IPS DF 19.7 (cell line): ENCODE results near the gene TMCC1.
"Not testable (repeated sequence)": the region's sequence is repeated elsewhere in the genome, so short reads cannot be mapped to it uniquely, and the experiment has no call there.

Source experiments
- DNase-seq: peaks from one replicate; pipeline ENCODE4 v3.0.0-alpha.2; 2013; ENCODE audit warnings: low read depth, low spot score

TMCC1 gene

DNA sequence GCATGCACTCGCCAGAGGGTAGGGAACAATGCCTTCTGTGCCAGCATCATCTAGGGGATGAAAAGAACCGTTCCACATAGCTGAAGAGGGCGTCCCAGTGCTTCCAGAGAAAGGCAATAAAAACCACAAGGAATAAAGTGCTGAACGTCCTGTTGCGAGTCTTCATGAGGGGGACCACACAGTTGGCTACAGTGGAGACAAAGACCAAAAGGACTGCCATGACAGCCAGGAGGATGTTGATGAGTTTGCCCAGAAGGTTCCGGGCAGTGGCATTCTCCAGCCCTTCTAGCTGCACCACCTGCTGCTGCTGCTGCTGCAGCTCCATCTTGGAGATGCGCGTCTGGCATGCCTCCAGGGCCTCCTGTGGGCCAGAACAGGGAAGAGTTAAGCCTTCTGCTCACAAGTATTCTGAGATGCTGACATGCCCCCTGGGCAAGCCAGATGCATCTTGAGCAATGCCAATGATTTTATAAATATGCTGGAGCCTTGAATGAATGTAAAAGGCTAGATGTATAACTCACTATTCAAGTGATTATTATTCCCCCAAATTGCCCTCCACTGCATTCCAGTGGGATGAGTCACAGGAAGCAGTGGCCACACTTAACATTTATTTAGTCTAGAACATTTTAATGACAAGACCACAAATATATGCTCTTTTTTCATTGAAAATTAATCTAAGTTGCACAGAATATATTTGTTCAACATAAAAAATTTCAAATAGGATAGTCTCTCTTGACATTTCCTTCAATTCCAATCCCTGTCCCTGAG, 241.9 kb downstream of the TMCC1 start:
- no peak for DNase-seq

DNA sequence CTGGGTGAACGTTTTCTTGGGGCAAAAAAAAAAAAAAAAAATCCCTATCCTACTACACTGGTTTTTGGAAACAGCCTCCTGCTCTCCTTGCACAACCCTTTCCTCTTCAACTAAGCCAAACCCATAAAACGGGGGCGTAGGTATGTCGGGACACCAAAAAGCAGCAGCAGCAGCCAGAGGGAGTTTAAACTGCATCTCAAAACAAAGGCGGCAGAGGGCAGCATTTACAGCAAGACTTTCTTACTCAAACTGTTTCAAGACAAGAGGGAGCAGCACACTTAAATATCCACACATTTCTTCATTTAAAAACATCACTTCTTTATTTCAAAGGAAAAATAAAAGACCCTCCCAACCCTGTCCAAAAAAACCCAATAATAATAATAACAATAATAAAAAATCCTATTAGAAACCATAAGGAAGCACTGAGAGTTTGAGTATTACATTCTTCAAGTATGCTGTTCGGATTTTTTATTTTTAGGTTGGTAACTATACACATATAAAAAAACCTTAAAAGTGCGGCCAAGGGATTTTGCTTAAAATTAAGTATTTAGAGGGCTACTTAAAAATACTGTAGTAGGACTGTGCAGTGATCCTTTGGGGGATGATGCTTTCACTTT, 243.1 kb downstream of the TMCC1 start:
- DNase-seq = no peak

DNA sequence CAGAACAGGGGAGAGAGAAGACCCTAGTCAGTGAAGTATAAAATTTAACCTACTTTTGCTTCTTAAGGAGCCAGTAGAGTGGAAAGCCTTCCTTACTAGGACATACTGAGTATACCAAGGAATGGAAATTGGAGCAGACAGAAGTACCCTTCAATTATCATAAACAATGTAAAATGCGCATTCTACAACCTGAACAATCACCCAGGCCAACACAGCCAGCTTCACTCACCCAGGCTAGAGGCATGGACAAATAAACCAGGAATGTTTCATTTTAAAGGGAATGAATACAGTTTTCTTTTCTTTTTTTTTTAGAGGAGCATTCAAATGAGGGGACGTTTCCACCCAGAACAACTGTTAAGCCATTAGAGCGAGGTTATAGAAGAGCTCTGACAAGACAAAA, 245.1 kb downstream of the TMCC1 start:
- no peak for DNase-seq

DNA sequence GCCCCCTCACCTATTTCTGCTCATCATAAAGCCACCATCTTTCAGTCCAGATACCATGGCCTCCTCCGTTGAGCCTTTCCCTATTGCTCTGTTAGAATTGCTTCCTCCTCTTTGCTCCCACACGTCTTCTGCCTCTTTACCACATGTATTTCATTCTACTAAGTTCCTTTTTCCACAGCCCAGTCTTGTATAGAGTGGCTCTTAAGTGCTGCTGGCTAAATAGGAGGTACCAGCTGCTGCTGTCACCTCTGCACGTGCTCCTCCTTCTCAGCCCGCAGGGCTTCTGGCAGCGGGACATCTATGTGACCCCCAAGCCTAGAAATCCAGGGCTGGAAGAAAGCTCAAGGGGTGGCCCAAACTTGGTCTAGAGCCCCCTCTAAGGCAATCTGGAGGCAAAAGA, 248.2 kb downstream of the TMCC1 start:
- DNase-seq = no peak

DNA sequence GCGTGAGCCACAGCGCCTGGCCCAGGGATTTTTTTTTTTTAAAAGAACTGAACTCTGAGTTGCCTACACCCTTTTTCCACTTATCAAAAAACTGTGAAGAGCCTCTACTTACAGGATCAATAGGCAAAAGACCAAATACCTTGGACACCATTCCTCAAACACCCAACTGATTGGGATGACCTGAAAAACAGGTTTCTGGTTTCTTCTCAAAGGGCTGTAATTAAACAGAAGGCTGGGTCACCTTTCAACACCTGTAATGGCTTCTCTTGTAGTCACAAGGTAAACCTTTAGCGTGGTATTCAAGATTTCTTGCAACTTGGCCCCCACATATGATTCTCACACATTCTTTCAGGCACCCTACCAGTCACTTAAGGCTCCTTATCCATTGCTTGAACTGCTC, 248.7 kb downstream of the TMCC1 start:
- no peak for DNase-seq

DNA sequence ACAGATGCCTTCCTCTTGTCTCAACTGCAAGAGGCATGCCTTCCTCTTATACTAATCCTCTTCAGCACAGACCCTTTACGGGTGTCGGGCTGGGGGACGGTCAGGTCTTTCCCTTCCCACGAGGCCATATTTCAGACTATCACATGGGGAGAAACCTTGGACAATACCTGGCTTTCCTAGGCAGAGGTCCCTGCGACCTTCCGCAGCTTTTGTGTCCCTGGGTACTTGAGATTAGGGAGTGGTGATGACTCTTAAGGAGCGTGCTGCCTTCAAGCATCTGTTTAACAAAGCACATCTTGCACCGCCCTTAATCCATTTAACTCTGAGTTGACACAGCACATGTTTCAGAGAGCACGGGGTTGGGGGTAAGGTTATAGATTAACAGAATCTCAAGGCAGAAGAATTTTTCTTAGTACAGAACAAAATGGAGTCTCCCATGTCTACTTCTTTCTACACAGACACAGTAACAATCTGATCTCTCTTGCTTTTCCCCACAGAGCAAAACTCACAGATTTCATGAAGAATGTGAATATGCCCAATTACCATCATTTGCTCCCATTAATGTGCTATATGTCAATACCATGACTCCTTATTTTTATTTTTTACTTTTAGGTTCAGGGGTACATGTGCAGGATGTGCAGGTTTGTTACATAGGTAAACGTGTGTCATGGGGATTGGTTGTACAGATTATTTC, 251.8 kb downstream of the TMCC1 start:
- not testable (repeated sequence) for DNase-seq

DNA sequence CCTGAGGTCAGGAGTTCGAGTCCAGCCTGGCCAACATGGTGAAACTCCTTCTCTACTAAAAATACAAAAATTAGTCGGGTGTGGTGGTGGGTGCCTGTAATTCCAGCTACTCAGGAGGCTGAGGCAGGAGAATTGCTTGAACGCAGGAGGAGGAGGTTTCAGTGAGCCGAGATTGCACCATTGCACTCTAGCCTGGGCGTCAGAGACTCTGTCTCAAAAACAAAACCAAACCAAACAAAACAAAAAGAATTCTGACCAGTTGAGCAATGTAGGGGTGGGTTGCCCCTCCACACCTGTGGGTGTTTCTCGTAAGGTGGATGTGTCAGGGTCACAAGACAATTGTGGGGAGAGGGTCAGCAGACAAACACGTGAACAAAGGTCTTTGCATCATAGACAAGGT, 252.5 kb downstream of the TMCC1 start:
- DNase-seq = not testable (repeated sequence)

DNA sequence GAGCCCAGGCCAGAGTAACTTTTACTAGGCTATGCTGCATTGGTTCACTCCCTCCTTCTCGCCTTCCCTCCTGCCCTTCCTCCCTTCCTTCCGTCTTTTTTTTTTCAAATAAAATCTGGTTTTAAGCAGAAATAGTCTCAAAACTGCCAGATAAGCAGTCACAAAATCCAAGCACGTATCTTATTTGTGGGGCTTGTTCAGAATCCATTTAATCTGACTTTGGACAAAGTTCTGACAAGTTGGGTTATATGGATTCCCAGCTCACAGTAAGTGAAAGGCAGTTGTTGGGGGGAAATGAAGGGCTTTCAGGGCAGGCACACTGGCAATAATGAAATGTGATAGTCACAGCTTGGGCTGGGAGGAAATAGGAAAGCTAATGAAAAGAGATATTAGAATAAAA, 255.0 kb downstream of the TMCC1 start:
- no peak for DNase-seq

DNA sequence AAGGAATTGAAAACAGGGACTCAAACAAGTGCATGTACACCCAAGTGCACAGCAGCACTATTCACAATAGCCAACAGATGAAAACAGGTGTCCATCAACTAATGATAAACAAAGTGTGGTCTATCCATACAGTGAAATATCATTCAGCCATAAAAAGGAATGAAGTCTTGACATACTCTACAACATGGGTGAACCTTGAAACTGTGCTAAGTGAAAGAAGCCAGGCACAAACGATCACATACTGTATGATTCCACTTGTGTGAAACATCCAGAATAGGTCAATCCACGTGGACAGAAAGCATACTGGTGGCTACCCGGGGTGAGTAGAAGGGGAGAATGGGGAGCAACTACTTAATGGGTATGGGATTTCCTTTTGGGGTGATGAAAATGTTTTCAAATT, 257.4 kb downstream of the TMCC1 start:
- no peak for DNase-seq

DNA sequence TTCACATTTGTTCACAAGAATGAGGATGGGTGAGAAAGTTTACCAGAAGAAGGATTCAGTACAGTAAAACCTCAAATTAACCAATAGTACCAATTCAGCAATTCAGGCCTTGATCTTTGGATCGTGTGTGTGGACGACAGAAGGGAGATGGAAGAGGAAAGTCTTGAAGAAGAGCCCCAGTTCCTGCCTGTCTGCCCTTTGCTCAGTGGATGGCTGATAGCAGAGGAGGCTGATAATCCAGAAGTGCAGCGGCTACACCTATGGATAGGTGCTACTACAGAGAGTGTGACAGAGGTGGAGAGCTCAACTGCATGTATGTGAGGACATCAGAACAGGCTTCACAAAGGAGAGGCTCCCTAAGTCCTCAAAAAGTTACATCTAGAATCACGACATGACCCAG, 257.9 kb downstream of the TMCC1 start:
- no peak for DNase-seq

DNA sequence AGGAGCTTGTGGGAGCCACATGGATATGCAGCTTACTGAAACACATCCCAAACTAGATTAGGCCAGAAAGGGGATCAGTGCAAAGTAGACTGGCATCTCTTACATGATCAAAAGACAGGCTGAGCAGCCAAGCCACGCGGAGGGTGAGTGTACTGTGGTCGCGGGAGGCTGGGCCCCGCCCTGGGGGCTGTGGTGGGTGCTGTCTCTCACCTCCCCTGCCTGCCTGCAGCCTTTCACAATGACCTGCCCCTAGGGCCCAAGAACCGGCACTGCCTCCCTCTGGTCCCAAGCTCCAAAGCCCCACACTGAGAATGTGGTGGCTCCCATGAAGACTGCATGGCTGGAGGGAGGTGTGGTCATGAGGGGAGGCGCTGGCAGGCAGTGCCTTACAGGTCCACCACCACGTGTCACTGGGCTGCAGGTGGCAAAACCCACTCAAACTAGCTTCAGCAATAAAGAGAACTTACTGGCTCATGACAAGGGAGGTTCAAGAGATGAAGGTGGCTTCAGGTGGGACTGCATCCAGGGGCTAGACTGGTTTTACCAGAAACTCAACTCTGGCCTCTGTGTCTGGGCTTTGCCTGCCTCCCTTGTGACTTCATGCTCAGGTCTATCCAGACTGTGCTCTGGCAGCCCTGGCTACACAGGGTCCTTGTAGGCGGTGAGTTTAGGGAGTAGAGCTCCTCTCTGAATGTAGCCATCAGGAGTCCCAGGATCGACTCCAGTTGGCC, 259.6 kb downstream of the TMCC1 start:
- DNase-seq = no peak

DNA sequence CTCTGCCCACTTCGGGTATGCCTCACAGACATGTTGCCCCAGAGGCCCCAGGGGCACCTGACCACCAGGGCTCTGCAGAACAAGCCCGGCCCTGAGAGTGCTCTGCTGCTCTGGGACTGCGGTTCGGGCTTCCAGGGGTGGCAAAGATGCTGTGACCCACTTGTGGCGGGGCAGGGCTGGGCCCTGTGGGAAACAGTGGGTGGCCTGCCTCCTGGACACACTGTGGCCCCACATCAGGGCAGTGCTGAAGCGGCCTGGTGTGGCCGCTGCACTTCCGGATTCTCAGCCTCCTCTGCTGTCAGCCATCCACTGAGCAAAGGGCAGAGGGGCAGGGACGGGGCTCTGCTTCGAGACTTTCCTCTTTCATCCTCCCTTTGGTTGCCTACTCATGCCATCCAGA, 260.5 kb downstream of the TMCC1 start:
- no peak for DNase-seq

DNA sequence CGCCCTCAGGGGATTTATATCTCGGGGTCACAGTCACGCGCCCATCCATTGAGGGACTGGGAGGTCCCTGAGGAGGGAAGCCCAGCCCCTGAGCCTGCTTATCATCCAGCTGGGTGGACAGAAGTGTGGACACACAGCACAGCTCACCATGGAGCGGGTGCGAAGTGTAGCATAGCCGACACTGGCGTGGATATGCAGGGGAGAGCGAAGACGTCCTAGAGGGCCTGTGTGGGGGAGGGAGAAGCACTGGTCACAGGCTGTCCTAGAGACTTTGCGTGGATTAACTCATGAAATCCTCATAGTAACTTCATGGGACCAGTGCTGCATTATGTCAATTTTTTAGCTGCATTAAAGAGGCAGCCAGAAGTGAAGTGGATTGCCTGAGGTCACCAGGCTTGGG, 261.0 kb downstream of the TMCC1 start:
- no peak for DNase-seq

DNA sequence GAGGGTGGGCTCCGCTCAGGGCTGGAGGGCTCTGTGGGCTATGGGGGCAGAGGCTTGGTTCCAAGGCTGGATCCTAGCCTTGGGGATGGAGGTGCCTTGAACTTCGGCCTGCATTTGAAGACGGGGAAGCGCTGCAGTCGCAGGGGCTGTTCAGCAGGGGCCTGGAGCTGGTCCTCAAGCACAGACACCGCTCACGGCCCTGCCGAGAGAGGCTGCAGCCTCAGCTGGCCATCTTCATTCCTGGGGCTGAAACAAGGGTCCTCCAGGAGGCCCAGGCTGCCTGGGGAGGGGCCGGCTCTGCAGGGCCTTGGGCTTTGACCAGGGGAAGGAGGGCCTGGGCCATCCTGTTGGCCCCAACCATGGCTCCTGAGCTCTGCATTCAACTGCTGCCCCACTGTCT, 261.5 kb downstream of the TMCC1 start:
- DNase-seq = no peak

DNA sequence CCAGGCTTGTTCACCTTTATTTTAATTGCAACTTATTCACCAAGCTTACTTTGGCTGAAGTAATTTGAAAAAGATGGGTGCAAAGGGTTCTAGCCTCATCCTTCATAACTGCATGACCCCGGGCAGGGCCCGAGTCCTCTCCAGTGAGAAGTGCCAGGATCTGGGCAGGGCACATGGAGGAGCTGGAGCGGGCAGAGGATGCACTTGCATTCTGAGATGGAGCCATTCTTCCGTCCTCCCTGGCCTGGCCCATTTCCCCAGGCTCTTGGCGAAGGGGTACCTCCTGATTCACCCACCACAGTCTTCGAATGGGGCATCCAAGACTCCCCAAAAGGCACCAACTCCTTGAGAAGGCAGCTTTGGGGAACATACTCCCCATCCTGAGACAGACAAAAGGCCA, 264.5 kb downstream of the TMCC1 start:
- no peak for DNase-seq

DNA sequence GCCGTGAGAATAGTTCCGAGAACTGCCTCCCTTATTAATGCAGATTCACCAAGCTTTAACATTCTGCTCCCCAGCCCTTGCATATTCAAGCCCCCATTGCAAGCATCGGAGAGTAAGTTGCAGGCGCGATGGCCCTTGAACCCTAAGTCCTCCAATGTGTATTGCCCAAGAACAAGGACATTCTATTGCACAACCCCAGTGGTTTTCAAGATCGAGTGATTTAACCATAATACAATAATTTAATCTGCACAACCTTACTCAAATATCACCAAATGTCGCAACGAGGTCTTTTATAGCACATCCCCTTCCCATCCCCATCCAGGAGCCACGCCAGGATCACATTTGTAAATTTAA, 265.4 kb downstream of the TMCC1 start:
- no peak for DNase-seq

DNA sequence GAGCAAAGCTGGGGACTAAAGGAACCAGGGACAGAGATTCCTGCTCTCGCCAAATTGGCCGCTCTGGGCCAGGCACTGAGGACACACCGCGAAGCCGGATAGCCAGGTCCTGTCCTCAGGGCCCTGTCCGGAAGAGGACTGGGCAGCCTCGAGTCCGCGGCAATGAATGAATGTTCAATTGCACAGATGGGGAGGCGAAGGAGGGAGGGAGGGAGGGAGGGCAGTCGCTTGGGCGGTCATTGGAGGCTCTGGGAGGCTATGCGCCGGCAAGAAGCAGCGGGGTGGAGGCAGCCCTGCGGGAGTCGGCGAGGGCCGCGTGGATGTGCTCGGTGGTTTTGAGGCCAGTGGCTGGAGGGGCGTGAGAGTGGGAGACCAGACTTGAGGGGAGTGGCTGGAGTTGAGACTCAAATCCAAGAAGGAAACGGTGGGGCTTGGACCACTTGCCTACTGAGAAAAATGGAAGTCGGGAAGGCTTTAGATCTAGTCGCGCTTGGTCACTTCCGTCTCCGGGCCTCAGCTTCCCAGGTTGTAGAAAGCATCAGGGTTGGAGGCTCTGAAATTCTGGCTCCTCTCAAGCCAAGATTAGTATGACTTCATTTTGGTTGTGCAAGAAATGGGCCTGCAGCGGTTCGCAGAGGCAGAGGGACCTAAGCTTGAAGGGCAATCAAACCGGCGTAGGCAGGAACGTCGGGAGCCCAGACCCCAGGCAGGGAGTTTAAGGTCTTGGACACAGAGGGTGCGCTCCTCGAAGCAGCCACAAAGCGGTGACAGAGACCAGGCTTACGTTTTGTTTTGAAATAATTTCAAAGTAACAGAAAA, 266.0 kb downstream of the TMCC1 start:
- DNase-seq = no peak

DNA sequence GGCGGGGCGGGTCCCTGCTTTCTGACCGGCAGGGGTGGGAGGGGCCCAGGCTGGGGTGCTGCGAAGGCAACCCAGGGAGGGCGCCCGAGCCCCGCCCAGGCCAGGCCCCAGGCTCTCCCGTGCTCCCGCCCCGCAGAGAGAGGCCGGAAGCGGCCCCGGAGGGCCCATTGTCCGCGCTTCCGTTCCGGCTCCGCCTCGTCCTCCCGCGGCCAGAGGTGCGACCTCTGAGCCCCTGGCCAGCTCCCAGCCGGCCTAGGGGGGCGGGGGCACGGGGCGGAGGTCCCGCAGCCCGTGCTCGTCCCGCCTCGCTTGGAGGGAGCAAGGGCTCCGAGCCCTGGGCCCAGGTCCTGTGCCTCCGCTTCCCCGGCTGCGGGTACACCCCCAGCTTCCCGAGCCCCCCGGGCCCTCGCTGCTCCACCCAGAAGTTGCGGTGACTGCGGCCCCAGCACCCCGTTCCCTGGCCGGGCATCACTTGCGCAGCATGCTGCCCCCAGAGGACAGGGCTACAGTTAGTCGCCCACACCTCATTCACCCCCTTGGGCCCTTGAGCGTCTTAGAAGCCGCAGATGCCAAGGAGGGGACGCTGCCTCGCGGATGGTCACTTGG, 266.7 kb downstream of the TMCC1 start:
- DNase-seq = no peak

DNA sequence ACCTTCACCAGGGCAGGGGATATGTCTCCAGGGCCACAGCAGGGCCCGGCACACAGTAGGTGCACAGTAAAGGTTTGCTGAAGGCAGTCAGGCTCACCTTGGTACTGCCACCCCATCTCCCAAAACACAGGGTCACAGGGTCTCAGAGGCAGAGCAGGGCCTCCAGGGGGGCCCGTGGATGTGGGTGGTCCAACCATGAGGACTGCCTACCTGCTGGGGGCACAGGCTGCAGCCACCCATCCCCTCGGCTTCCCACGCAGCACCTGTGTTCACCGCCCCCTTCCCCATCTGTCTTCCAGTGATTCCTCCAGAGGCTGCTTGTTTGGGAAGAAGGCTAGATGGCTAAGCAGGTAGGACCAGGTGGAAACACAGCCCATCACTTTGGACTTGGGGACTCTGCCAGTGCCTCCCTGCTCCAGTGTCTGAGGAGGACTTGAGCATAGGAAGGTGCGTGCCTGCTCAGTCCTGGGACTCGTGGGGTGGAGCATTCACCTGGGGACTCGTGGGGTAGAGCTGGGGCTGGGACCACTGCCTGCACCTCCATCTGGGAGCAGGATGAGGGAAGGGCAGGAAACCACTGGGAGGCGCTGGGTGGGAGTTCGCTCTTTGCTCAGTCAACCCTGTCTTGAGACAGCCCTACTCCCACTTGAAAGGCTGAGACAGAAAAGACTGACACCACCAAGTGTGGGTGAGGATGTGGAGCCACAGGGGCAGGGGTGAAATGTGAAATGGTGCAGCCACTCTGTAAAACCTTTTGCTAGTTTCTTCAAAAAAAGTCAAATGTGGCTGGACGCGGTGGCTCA, 268.2 kb downstream of the TMCC1 start:
- DNase-seq = no peak

DNA sequence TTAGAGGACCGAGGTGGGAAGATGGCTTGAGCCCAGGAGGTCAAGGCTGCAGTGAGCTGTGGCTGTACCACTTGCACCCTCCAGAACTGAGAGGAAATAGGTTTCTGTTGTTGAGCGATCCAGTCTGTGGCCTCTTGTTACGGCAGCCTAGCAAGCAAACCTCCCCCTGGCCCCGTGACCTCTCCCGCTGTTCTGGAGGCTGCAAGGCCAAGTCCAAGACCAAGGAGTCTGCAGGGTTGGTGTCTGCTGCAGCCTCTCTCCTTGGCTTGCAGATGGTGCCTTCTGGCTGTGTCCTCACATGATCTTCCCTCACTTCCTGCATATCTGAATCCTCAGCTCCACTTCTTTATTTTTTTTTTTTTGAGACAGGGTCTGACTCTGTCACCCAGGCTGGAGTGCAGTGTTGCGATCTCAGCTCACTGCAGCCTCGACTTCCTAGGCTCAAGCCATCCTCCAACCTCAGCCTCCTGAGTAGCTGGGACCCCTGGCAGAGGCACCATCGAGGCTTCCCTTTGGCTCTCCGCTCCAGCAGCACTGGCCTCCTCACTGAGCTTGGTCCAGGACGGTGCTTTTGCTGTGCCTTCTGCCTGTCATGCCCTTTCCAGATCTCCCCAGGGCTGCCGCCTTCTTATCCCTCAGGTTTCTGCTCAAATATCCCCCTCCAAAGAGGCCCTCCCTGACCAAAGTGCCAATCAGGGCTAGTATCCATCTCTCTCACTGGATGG, 269.0 kb downstream of the TMCC1 start:
- no peak for DNase-seq
